HT1080 (cell line): Measurements from ENCODE around the gene TASL. TPM values are rescaled to one million over a fixed set of nuclear protein-coding genes. Genes with fewer than 3 reads are reported as not detected.
"Not testable (repeated sequence)": the region's sequence is repeated elsewhere in the genome, so short reads cannot be mapped to it uniquely, and the experiment has no call there.

ENCODE experiments used
- DNase-seq: peaks from one replicate; pipeline ENCODE4 v3.0.0-alpha.2; 2015; ENCODE audit warnings: low read depth
- polyA plus RNA-seq, 2 experiments: library from polyadenylated mRNA; depleted of rRNA; stranded (reverse); fragments of >200 nt; gene quantifications; 2 replicates each; pipeline ENCODE4 v1.2.3, GENCODE V29; 2015
- total RNA-seq: library from RNA; depleted of rRNA; stranded (reverse); fragments of >200 nt; shearing (Covaris generic); gene quantifications from 2 replicates; pipeline ENCODE4 v1.2.3, GENCODE V29; 2014; rRNA removed

TASL gene
- total RNA-seq: not detected in 2 replicates
- not detected in 2 replicates for polyA plus RNA-seq (2015; cell fraction: cytosol; rRNA removed)
- polyA plus RNA-seq (2015; cell fraction: nucleus; rRNA removed): not detected in 2 replicates

- DNase-seq: no peak
These were observed at the start of gene TASL for GRCh38 chrX:30577362-30577991. TASL (minus strand) TSS chrX:30577766; CDS start chrX:30560355, 17,411 bp downstream.

- DNase-seq: no peak
These were observed 48.8 kb upstream of the TASL start for GRCh38 chrX:30626402-30626801.

- no peak for DNase-seq
These were observed 44.8 kb upstream of the TASL start for GRCh38 chrX:30622361-30622760.

GRCh38 chrX:30620980-30621618, 43.5 kb upstream of the TASL start:
- peak; percentile 81 for DNase-seq

GRCh38 chrX:30620125-30620524, 42.6 kb upstream of the TASL start:
- DNase-seq: no peak

GRCh38 chrX:30618160-30618765, 40.7 kb upstream of the TASL start:
- no peak for DNase-seq

- peak; percentile 32 for DNase-seq
These were observed 37.7 kb upstream of the TASL start for GRCh38 chrX:30615229-30615628.

GRCh38 chrX:30613721-30614120, 36.2 kb upstream of the TASL start:
- DNase-seq: no peak

GRCh38 chrX:30612250-30612655, 34.7 kb upstream of the TASL start:
- DNase-seq: no peak

- DNase-seq: no peak
These were observed 32.5 kb upstream of the TASL start for GRCh38 chrX:30610026-30610425.

GRCh38 chrX:30607155-30607554, 29.6 kb upstream of the TASL start:
- DNase-seq: no peak

- DNase-seq: not testable (repeated sequence)
These were observed 23.0 kb upstream of the TASL start for GRCh38 chrX:30600269-30601176.

GRCh38 chrX:30597216-30598012, 19.8 kb upstream of the TASL start:
- DNase-seq: no peak

- DNase-seq: no peak
These were observed 16.1 kb upstream of the TASL start for GRCh38 chrX:30593440-30594200.

- DNase-seq: no peak
These were observed 15.3 kb upstream of the TASL start for GRCh38 chrX:30592831-30593230.

GRCh38 chrX:30590368-30590767, 12.8 kb upstream of the TASL start:
- no peak for DNase-seq

GRCh38 chrX:30589146-30589888, 11.8 kb upstream of the TASL start:
- DNase-seq: no peak

- DNase-seq: no peak
These were observed 8.9 kb upstream of the TASL start for GRCh38 chrX:30586516-30586915.

- DNase-seq: no peak
These were observed 5.1 kb upstream of the TASL start for GRCh38 chrX:30582664-30583063.
